ENCODE measurements around the gene CENPB. TPM values are rescaled to one million over a fixed set of nuclear protein-coding genes. Genes with fewer than 3 reads are reported as not detected.

Gene CENPB
- total and polyA plus RNA-seq, 2 of the 4 experiments (the other 2 are of a cell fraction) = 45.7 to 59.1 TPM

GRCh38 chr20:3763671-3764601 lies 22.6 kb downstream of the CENPB start:
- Histone ChIP-seq H3K36me3 (ENCODE audit: control insufficient read depth, insufficient read depth, low read length) (no peaks in the 10 kb centered on the region; the same call in 1 of the 2 replicates), H3K56ac (ENCODE audit: extremely low read depth, insufficient read depth, low read length) (no peak overlapping the region), H3K27me3 (ENCODE audit: control insufficient read depth, insufficient read depth, low read length) (no peaks in the 10 kb centered on the region), H2BK120ac (ENCODE audit: low read depth, low read length) (no peak overlapping the region), H2AK9ac (replicated peaks; ENCODE audit: low read depth, low read length, poor library complexity) (peak overlapping the region; percentile 55), H2AFZ (replicated peaks; ENCODE audit: low read length, poor library complexity) (no peak overlapping the region), H2BK5ac (ENCODE audit: low read depth, low read length, poor library complexity, severe bottlenecking) (no peak overlapping the region), H3K9me1 (ENCODE audit: insufficient read depth, low read length) (no peaks in the 10 kb centered on the region; the same call in 1 of the 2 replicates), H3K14ac (replicated peaks; ENCODE audit: low read depth, low read length) (no peak overlapping the region), H4K91ac (ENCODE audit: insufficient read depth, low read depth, low read length) (no peak overlapping the region), H3K9ac (ENCODE audit: low read depth, low read length) (no peak overlapping the region), H2AK5ac (ENCODE audit: low read depth, low read length) (no peak overlapping the region), H3K27ac (ENCODE audit: insufficient read depth, low read length) (no peak overlapping the region), H3K4me1 (ENCODE audit: control insufficient read depth, insufficient read depth, low read length) (peaks cover 9% of the 10 kb centered on the region), H2BK15ac (ENCODE audit: low read depth, low read length) (no peak overlapping the region), H2BK20ac (ENCODE audit: low read depth, low read length) (no peak overlapping the region), H3K79me1 (ENCODE audit: low read depth in 1 of 2, low read length in 2 of 2) (peaks cover 16 to 49% of the 10 kb centered on the region in 2 experiments), H4K8ac (ENCODE audit: low read depth in 2 of 2, low read length in 2 of 2) (no peak overlapping the region), H4K20me1 (ENCODE audit: insufficient read depth, low read length) (peaks cover 9% of the 10 kb centered on the region; the same call in 1 of the 2 replicates), H3K4ac (ENCODE audit: low read depth, low read length) (no peak overlapping the region), H3K4me2 (ENCODE audit: low read depth, low read length) (no peak overlapping the region), H4K5ac (ENCODE audit: low read depth, low read length) (no peak overlapping the region), H3K18ac (ENCODE audit: low read depth, low read length) (no peak overlapping the region), H3K23ac (ENCODE audit: low read depth, low read length) (no peak overlapping the region), H3K4me3 (ENCODE audit: insufficient read depth, low read depth, low read length) (no peak overlapping the region), H3K9me3 (ENCODE audit: control insufficient read depth, insufficient read depth, low read length) (no peaks in the 10 kb centered on the region)
- ATAC-seq (ENCODE audit: low read depth) (no peak), DNase-seq (no peak)
- no TSS peak for BruUV-seq (replicated peaks)
- CTCF ChIA-PET = no interaction called here
- intact Hi-C loops (cut with micrococcal nuclease) = no loop called here
- POLR2A ChIA-PET (ENCODE audit: unreplicated experiment) = no interaction called here
- dilution Hi-C loops (cut with HindIII; ENCODE audit: low sequenced_read_pairs, unreplicated experiment) = no loop called here
- WGBS, 2 experiments (ENCODE audit: extremely low coverage in 2 of 2, insufficient read length in 1 of 2) = 97% methylated on average over 7 of the region's 8 CpGs; no CpG with 5 or more reads in 1 of the 2 experiments
- in situ Hi-C loops (cut with MboI; ENCODE audit: low sequenced_read_pairs) = no loop called here
- TF ChIP-seq RCOR1 (IDR thresholded peaks at IDR 0.05; ENCODE audit: insufficient replicate concordance, low read length) (no peak), CTCF (conservative IDR thresholded peaks at IDR 0.05; ENCODE audit: low read depth, low read length) (no peak), MAFK (IDR thresholded peaks at IDR 0.05; ENCODE audit: low read depth, low read length) (no peak), SMC3 (IDR thresholded peaks at IDR 0.05; ENCODE audit: low read depth, low read length) (no peak), MXI1 (IDR thresholded peaks at IDR 0.05; ENCODE audit: borderline replicate concordance, low read depth, low read length) (no peak), ELK1 (IDR thresholded peaks at IDR 0.05; ENCODE audit: borderline replicate concordance, low read depth, low read length) (no peak), USF2 (IDR thresholded peaks at IDR 0.05; ENCODE audit: low read depth, low read length) (no peak), BHLHE40 (IDR thresholded peaks at IDR 0.05; ENCODE audit: low read depth, low read length) (no peak), NFE2L2 (IDR thresholded peaks at IDR 0.05; ENCODE audit: low read depth, low read length) (no peak), FOS (IDR thresholded peaks at IDR 0.05; ENCODE audit: low read depth, low read length) (no peak), RAD21 (IDR thresholded peaks at IDR 0.05; ENCODE audit: low read length) (no peak), MAZ (IDR thresholded peaks at IDR 0.05; ENCODE audit: borderline replicate concordance, low read depth, low read length) (no peak), POLR2A (IDR thresholded peaks at IDR 0.05; ENCODE audit: low read depth, low read length) (no peak), CHD1 (IDR thresholded peaks at IDR 0.05; ENCODE audit: low read depth, low read length) (no peak), RFX5 (IDR thresholded peaks at IDR 0.05; ENCODE audit: low read depth, low read length) (no peak)

Measured in IMR-90 (cell line).